Upper lobe of right lung (tissue), 1 donor: Measurements from ENCODE around the gene ABCC4. TPM values are rescaled to one million over a fixed set of nuclear protein-coding genes. Genes with fewer than 3 reads are reported as not detected.

Source experiments
- ATAC-seq: fragments of 200-7000 bp; cut with Tn5 transposase; one replicate; pipeline ENCODE4 v1.9.1; 2020; ENCODE audit warnings: mild to moderate bottlenecking, moderate library complexity
- DNase-seq: peaks from one replicate; pipeline ENCODE4 v3.0.0-alpha.2; 2020
- H3K27ac ChIP-seq: fragments of 200-600 bp; one replicate; pipeline ENCODE4 v1.8.0; 2022
- H3K27me3 ChIP-seq: fragments of 200-600 bp; one replicate; pipeline ENCODE4 v1.8.0; 2022; ENCODE audit warnings: mild to moderate bottlenecking
- H3K36me3 ChIP-seq: fragments of 200-600 bp; one replicate; pipeline ENCODE4 v1.8.0; 2022
- H3K4me1 ChIP-seq: fragments of 200-600 bp; one replicate; pipeline ENCODE4 v1.8.0; 2022
- H3K4me3 ChIP-seq: fragments of 200-600 bp; one replicate; pipeline ENCODE4 v1.8.0; 2022; ENCODE audit warnings: mild to moderate bottlenecking
- H3K9me3 ChIP-seq: fragments of 200-600 bp; one replicate; pipeline ENCODE4 v1.8.0; 2022
- CTCF ChIP-seq: fragments of 200-600 bp; IDR thresholded peaks from one replicate; pipeline ENCODE4 v1.8.0; 2022; ENCODE audit warnings: antibody characterized with exemption
- intact Hi-C: fragments of 100-400 bp; cut with DNase I; formaldehyde crosslinking; loops from one replicate; pipeline ENCODE4 v1.11.0; 2022
- total RNA-seq: library from RNA; stranded (reverse); fragmentation: NEBNext Ultra II Directional; extraction: Animal tissue kit (Norgen Biotek cat#: 25700); gene quantifications from one replicate; pipeline ENCODE4 v1.2.1, GENCODE V29; 2021
- donor health status: DM: no; HTN: yes; CAD: no; lungs with severe emphysema.

Gene ABCC4
- total RNA-seq, 1 donor from 2014 or later, result 28.1 TPM

GRCh38 chr13:95254339-95254738 lies 46.9 kb downstream of the ABCC4 start:
- Histone ChIP-seq H3K36me3 (no peaks in the 10 kb centered on the region), H3K4me3 (no peak overlapping the region), H3K4me1 (no peaks in the 10 kb centered on the region), H3K9me3 (no peaks in the 10 kb centered on the region), H3K27me3 (no peaks in the 10 kb centered on the region), H3K27ac (no peak overlapping the region)
- TF ChIP-seq CTCF, result no peak
- no peak for DNase-seq
- intact Hi-C loops, result no loop called here
- ATAC-seq, result no peak

GRCh38 chr13:95253033-95253432 lies 48.2 kb downstream of the ABCC4 start:
- Histone ChIP-seq H3K9me3 (no peaks in the 10 kb centered on the region), H3K4me1 (no peaks in the 10 kb centered on the region), H3K27ac (no peak overlapping the region), H3K36me3 (no peaks in the 10 kb centered on the region), H3K27me3 (no peaks in the 10 kb centered on the region), H3K4me3 (no peak overlapping the region)
- ATAC-seq (no peak), DNase-seq (no peak)
- intact Hi-C loops, result no loop called here
- no peak for TF ChIP-seq CTCF

- Histone ChIP-seq H3K36me3 (no peaks in the 10 kb centered on the region), H3K27me3 (no peaks in the 10 kb centered on the region), H3K4me3 (no peak overlapping the region), H3K9me3 (no peaks in the 10 kb centered on the region), H3K4me1 (no peaks in the 10 kb centered on the region), H3K27ac (no peak overlapping the region)
- intact Hi-C loops, result no loop called here
- no peak for DNase-seq
- TF ChIP-seq CTCF, result no peak
- no peak for ATAC-seq
Observed at GRCh38 chr13:95251641-95252040, 49.6 kb downstream of the ABCC4 start.

- Histone ChIP-seq H3K4me3 (no peak overlapping the region), H3K27me3 (no peaks in the 10 kb centered on the region), H3K27ac (no peak overlapping the region), H3K4me1 (peaks cover 4% of the 10 kb centered on the region), H3K36me3 (no peaks in the 10 kb centered on the region), H3K9me3 (no peaks in the 10 kb centered on the region)
- TF ChIP-seq CTCF, result no peak
- DNase-seq (no peak), ATAC-seq (no peak)
- intact Hi-C loops, result no loop called here
Observed at GRCh38 chr13:95250961-95251360, 50.3 kb downstream of the ABCC4 start.

- no peaks in the 10 kb centered on the region for H3K36me3 ChIP-seq
- H3K27me3 ChIP-seq, result no peaks in the 10 kb centered on the region
- intact Hi-C loops, result no loop called here
- H3K4me3 ChIP-seq, result no peak overlapping the region
- H3K27ac ChIP-seq, result no peak overlapping the region
- no peak for TF ChIP-seq CTCF
- no peaks in the 10 kb centered on the region for H3K9me3 ChIP-seq
- DNase-seq (no peak), ATAC-seq (no peak)
- H3K4me1 ChIP-seq, result peaks cover 5% of the 10 kb centered on the region
Observed at GRCh38 chr13:95248953-95249352, 52.3 kb downstream of the ABCC4 start.

GRCh38 chr13:95247852-95248251 lies 53.4 kb downstream of the ABCC4 start:
- no peak for TF ChIP-seq CTCF
- Histone ChIP-seq H3K4me3 (no peak overlapping the region), H3K36me3 (no peaks in the 10 kb centered on the region), H3K9me3 (no peaks in the 10 kb centered on the region), H3K4me1 (peaks cover 5% of the 10 kb centered on the region), H3K27ac (no peak overlapping the region), H3K27me3 (no peaks in the 10 kb centered on the region)
- intact Hi-C loops, result no loop called here
- DNase-seq (no peak), ATAC-seq (no peak)
